Fibroblast of pulmonary artery (primary cell): Measurements from ENCODE around the gene SNTG2.

ENCODE experiments used
- DNase-seq: peaks from one replicate; pipeline ENCODE4 v3.0.0-alpha.2; 2010; ENCODE audit warnings: low read depth
- H3K4me3 ChIP-seq: replicated peaks from 2 replicates; pipeline ENCODE4 v1.5.1; 2011; ENCODE audit warnings: low read depth, mild to moderate bottlenecking, control low read depth, low read length, moderate library complexity
- TF ChIP-seq, protein P1 (sequence below): IDR thresholded peaks from 2 replicates; pipeline ENCODE4 v1.5.1; 2011; ENCODE audit warnings: mild to moderate bottlenecking, control low read depth, low read length, inconsistent platforms; ENCODE audit errors: missing control alignments

Gene SNTG2

DNA sequence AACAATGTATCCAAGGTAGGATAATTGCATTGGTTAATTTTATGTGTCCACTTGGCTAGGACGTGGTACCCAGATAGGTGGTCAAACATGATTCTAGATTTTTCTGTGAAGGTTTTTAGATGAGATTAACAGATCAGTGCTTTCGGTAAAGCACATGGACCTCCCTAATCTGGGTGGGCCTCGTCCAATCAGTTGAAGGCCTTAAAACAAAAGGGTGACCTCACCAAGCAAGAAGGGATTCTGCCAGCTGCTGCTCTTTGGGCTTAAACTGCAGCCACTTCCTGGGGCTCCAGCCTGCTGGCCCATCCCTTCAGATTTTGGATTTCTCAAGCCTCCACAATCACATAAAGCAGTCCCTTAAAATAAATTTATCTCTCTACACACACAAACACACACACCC is 236.5 kb downstream of the SNTG2 start:
- TF ChIP-seq, protein P1, sequence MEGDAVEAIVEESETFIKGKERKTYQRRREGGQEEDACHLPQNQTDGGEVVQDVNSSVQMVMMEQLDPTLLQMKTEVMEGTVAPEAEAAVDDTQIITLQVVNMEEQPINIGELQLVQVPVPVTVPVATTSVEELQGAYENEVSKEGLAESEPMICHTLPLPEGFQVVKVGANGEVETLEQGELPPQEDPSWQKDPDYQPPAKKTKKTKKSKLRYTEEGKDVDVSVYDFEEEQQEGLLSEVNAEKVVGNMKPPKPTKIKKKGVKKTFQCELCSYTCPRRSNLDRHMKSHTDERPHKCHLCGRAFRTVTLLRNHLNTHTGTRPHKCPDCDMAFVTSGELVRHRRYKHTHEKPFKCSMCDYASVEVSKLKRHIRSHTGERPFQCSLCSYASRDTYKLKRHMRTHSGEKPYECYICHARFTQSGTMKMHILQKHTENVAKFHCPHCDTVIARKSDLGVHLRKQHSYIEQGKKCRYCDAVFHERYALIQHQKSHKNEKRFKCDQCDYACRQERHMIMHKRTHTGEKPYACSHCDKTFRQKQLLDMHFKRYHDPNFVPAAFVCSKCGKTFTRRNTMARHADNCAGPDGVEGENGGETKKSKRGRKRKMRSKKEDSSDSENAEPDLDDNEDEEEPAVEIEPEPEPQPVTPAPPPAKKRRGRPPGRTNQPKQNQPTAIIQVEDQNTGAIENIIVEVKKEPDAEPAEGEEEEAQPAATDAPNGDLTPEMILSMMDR: no peak
- no peak for DNase-seq
- H3K4me3 ChIP-seq: no peak overlapping the region

DNA sequence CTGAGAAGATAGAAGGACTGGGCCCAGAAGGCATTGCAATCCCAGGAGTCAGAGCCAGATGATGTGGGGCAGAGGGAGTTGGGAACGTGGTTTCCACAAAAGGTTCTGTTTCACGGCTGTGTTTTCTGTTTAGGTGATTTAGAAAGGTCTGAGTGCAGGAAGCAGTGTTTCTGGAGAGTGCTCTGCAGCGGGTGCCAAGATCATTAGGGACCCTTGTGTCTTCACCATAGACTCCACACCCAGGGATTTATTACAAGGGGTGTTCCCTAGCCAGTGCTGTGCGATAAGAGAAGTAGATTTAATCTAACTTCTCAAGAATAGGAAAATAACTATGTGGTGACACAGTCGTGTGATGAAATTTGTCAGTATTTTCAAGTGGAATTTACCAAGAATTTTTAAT is 241.5 kb downstream of the SNTG2 start:
- no peak for DNase-seq
- no peak overlapping the region for H3K4me3 ChIP-seq
- TF ChIP-seq, protein P1: no peak

DNA sequence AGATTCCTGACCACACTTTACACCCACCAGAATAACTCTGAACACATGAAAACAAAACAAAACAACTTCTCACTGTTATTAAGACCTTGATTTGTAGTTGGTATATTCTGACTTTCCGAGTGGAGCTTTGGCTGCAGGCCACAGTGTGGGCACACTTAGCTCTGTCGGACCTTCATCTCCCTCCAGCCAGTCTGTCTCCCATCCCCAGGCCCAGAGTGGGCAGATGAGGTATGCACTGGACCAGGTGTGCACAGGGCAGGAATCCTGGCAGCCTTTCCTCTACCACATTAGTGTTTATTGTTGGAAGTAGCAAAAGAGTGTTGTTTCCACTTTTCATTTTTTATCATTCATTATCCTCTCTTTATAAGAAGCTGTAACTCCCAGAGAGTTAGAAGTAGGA is 243.2 kb downstream of the SNTG2 start:
- H3K4me3 ChIP-seq: no peak overlapping the region
- no peak for DNase-seq
- TF ChIP-seq, protein P1: no peak

DNA sequence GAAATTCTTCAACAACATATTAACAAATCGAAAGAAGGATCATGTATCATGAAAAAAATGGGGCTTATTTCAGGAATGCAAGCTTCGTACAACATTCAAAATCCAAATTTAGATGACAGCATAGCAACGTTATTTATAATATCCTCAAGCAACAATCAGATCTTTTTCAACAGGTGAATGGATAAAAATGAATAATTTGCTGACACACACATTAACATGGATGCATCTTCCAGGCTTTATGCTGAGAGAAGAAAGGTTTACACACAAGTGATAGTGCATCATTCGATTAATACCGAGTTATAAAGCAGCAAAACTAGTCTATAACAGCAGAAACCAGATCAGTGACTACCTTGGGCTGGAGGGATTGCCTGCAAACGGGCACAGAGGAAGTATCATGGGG is 253.1 kb downstream of the SNTG2 start:
- DNase-seq: no peak
- TF ChIP-seq, protein P1: no peak
- no peak overlapping the region for H3K4me3 ChIP-seq

DNA sequence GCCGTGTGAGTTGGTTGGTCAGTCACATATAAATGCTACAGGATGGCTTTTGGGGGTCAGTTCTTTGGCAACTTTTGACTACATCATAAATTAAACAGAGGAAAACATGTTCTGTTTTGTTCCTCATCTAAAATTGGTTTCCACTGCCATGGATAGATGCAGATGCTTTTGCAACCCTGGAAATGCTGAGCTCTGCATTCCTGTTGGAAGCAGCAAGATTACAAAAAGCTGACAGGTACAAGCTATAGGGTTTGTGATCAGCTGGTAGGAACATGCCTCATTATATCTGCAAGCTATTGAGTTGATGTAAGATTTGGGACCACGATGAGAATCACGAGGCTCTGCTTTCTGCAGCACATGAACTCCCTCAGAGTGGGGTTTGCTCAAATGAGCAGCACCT is 255.2 kb downstream of the SNTG2 start:
- DNase-seq: no peak
- TF ChIP-seq, protein P1: no peak
- no peak overlapping the region for H3K4me3 ChIP-seq

DNA sequence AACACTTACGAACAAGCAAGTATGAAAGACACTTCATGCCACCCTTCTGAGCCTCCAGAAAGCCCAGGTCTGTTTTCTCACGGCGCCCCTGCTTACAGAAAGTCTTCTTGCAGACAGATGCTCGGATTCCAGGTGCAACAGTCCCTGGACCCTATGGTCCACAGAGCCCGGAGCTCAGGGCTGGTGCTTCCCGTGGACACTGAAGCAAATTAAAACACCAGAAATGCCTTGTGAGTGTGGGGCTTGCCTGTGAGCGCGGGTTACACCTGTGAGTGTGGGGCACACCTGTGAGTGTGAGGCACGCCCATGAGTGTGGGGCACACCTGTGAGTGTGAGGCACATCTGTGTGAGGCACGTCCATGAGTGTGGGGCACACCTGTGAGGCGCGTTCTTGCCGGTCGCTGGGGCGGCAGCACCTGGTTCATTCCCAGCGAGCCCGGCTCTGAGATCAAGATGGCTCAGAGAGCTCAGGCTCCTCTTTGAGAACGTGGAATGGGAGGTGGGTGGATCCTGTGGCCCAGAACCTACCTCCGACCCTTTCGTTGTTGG is 257.4 kb downstream of the SNTG2 start:
- H3K4me3 ChIP-seq: no peak overlapping the region
- TF ChIP-seq, protein P1: no peak
- DNase-seq: no peak

DNA sequence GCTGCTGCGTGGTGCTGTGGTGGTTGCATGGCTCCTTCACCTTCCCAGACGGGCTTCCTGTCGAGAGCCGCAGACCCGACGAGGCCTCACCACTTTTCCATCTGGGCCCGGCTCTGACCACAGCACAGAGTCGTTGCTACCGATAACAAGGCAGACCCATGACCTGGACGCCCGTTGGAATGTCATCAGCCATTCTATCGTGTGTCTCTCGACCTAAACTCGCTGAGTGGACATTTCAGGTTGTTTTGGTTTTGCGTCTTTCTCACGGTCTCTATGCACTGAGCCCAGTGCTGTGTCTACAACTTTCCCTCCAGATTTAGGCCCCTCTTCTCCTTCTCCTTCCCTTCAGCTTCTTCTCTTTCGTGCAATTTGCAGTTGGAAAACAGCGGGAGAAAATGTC is 257.9 kb downstream of the SNTG2 start:
- no peak overlapping the region for H3K4me3 ChIP-seq
- no peak for DNase-seq
- TF ChIP-seq, protein P1: no peak
